GM18502 (cell line): ENCODE data around the gene FAM3A.
"Not testable (repeated sequence)": the region's sequence is repeated elsewhere in the genome, so short reads cannot be mapped to it uniquely, and the experiment has no call there.

Source experiments
- ATAC-seq: cut with Tn5 transposase; IDR thresholded peaks from one replicate; pipeline ENCODE4 v1.9.1; 2021; ENCODE audit warnings: mild to moderate bottlenecking; ENCODE audit not compliant: unreplicated experiment, poor library complexity

FAM3A gene, protein sequence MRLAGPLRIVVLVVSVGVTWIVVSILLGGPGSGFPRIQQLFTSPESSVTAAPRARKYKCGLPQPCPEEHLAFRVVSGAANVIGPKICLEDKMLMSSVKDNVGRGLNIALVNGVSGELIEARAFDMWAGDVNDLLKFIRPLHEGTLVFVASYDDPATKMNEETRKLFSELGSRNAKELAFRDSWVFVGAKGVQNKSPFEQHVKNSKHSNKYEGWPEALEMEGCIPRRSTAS

GRCh38 chrX:154515966-154516655 is at the start of gene FAM3A:
TSS of gene FAM3A (minus strand) at chrX:154516232. CDS start at chrX:154515772, 460 bp downstream.
- peak; percentile 93 for ATAC-seq

- not testable (repeated sequence) for ATAC-seq
Observed at GRCh38 chrX:154562295-154562694, 46.3 kb upstream of the FAM3A start.

GRCh38 chrX:154560326-154560725 is 44.3 kb upstream of the FAM3A start:
- not testable (repeated sequence) for ATAC-seq

GRCh38 chrX:154558896-154559295 is 42.9 kb upstream of the FAM3A start:
- not testable (repeated sequence) for ATAC-seq

- not testable (repeated sequence) for ATAC-seq
Observed at GRCh38 chrX:154558060-154558690, 42.1 kb upstream of the FAM3A start.

- not testable (repeated sequence) for ATAC-seq
Observed at GRCh38 chrX:154552112-154552806, 36.2 kb upstream of the FAM3A start.

GRCh38 chrX:154549766-154550165 is 33.7 kb upstream of the FAM3A start:
- ATAC-seq = no peak

DNA sequence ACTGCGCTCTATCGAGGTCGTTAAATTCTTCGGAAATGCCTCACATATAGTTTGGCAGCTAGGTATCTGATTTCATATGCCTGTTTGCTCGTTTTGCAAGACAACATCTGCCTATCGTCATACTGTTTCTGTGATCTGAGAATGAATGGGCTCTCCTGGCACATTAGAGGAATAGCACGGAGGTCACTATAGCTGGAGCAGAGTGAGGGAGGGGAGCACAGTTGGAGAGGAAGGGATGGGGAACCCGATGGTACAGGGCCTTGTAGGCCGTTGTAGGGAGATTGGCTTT is 31.9 kb upstream of the FAM3A start:
- no peak for ATAC-seq

DNA sequence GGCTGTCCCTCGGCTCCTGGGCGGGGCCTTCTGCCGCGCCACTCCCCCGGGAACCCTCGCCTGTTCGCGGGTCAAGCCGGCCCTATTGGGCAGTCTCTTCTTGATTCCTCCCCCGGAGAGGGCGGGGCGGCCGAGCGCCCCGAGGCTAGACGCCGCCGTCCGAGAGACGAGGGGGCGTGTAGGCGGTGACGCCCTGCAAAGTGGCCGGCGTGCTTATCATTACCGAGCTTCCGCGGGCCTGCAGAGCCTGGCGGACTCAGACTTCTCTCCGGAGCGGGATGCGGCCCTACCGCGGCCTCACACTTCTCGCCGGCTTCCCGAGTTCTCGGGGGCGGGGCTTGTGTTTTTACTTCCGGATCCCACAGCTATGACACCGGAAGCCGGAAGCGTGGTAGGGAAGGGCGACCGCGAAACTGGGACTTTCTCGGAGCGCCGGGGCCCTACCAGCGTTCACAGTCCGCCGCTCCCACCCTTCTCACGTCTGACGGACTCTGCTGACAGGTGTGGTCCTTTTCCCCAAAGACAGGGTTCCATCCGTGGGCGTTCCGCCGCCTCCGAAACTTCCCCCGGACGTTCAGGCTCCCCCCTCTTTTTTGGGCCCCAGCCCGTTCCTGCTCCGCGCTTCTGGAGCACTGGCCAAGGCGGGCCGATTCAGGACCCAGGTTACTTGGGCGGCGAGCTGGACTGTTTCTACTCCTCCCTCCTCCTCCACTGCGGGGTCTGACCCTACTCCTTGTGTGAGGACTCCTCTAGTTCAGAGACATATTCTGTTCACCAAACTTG is 31.4 kb upstream of the FAM3A start, which contains the start of gene IKBKG:
Gene IKBKG (plus strand): TSS at position 376 of the 783 bp plus-strand sequence. CDS start 4,383 bp downstream, outside the sequence.
- ATAC-seq = peak; percentile 76

- ATAC-seq = peak; percentile 46
Observed at GRCh38 chrX:154546354-154547244, 30.6 kb upstream of the FAM3A start, which contains the start of gene G6PD. TSS of gene G6PD (minus strand) at chrX:154546846. CDS start at chrX:154546155, 691 bp downstream.

DNA sequence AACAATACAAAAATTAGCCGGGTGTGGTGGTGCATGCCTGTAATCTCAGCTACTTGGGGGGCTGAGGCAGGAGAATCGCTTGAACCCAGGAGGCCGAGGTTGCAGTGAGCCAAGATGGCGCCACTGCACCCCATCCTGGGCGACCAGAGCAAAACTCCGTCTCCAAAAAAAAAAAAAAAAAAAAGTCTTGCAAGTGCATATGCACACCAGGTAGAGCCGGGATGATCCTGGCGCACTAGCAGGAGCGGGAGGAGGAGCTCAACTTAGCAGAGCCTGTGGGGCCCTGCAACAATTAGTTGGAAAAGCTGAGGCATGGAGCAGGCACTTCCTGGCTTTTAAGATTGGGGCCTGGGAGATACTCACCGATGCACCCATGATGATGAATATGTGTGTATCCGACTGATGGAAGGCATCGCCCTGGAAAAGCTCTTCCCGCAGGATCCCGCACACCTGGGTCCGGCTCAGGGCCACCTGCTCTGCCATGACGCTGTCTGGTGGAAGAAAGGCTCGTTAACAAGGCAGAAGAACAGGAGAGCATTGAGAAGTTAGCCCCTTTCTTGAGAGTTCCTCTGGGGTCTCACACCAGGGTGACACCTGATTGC is 29.7 kb upstream of the FAM3A start:
- no peak for ATAC-seq

DNA sequence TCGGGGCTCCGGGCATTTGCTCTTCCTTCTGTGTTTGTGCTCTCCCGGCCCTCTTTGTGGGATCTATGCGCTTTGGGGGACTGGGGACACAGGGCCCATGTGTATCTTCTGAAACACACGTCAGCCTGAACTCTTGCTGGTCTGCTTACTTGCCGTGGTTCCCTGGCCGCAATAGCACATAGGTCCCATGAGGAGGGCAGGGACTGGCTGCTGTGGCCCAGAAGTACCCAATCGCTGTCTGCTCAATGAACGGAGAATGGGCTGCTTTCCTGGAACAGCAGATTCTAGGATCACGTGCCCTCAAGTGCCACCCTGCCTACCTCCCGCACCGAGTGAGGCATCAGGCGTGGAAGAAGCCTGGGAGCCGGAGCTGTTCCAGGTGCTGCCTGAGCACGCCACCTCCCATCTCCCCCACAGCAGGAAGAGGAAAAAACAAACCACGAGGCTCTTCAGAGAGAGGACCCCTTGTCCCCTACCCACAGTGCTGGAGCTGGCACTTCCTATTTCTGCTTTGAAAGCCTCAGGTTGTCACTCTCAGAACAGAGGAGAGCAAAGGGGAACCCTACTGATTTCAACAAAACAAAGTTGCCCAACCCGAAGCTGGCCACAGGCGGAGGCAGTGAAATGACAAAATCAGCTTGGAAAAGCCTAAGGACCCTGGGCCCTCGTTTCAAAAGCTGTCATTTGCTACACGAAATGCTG is 26.8 kb upstream of the FAM3A start:
- ATAC-seq = no peak

GRCh38 chrX:154541896-154542722 is 26.1 kb upstream of the FAM3A start:
- ATAC-seq = no peak

GRCh38 chrX:154541589-154541895 is 25.5 kb upstream of the FAM3A start:
- no peak for ATAC-seq

GRCh38 chrX:154540897-154541535 is 25.0 kb upstream of the FAM3A start:
- no peak for ATAC-seq

DNA sequence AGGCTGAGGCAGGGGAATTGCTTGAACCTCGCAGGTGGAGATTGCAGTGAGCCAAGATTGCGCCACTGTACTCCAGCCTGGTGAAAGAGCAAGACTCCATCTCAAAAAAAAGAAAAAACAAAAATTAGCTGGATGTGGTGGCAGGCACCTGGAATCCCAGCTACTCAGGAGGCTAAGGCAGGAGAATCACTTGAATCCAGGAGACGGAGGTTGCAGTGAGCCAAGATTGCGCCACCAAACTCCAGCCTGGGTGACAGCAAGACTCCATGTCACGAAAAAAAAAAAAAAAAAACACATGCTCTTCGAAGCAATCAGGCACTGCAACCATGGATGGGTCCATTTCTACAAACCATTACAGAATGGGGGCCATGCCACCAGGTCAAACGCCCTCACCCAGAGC is 24.3 kb upstream of the FAM3A start:
- ATAC-seq = not testable (repeated sequence)

DNA sequence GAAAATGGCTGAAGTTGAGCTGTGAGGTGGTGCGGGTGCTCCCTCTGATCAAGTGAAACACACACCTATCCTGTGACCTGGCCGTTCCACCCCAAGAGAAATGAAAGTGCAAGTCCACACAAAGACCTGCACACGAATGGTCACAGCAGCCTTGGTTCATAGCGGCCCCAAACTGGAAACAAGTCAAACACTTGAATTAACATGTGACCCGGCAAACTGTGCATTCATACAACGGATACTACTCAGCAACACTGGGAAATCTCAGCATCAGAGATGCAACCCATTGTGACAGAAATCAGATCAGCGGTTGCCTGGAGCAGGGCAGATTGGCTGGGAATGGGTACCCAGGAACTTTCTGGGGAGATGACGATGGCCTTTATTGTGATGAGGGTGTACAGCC is 23.0 kb upstream of the FAM3A start:
- ATAC-seq = no peak
